Measurements from ENCODE around the gene NGDN.

DNA sequence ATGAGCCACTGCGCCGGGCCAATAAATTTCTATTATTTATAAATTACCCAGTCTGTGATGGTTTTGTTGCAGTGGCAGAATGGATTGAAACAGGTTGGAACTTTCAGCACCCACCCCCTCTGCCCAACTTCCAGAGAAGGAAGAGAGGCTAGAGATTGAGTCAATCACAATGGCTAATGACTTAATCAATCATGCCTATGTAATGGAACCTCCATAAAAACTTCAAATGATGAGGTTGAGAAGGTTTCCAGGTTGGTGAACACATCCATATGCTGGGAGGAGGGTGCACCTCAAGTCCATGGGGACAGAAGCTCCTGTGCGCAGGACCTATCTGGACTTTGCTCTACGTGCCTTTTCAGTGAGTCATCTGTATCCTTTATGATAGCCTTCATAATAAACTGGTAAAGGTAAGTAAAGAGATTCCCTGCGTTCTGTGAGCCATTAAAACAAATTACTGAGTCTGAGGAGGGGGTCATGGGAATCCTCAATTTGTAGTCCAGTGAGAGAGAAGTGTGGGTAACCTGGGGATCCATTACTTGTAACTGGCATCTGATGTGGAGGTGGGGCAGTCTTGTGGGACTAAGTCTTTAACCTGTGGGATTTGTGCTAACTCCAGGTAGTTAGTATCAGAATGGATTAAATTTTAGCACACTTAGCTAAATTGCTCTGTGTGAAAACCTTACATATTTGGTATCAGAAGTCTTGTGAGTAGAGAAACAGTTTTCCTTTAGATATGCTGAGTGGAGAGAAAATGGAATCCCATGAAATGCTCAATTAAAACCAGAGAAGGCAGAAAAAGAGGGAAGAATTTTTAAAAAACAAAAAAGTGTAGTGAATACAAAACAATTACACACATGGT is 11.7 kb upstream of the NGDN start:
- no peak for TF ChIP-seq POLR2AphosphoS5 (IDR thresholded peaks at IDR 0.05; ENCODE audit: borderline replicate concordance, low read depth, low read length)
- TF ChIP-seq EZH2 (IDR thresholded peaks at IDR 0.05): no peak
